GM12892 (cell line): ENCODE data around the gene FAM83F.

ENCODE experiments used
- POLR2A ChIP-seq: IDR thresholded peaks from 2 replicates; pipeline ENCODE4 v1.6.1; 2011; ENCODE audit warnings: low read depth, low read length, control low read depth
- POLR2AphosphoS5 ChIP-seq: IDR thresholded peaks from 2 replicates; pipeline ENCODE4 v1.6.1; 2011; ENCODE audit warnings: low read depth, low read length, control low read depth
- TAF1 ChIP-seq: IDR thresholded peaks from 2 replicates; pipeline ENCODE4 v1.6.1; 2011; ENCODE audit warnings: low read depth, mild to moderate bottlenecking, control low read depth, low read length, borderline replicate concordance

DNA sequence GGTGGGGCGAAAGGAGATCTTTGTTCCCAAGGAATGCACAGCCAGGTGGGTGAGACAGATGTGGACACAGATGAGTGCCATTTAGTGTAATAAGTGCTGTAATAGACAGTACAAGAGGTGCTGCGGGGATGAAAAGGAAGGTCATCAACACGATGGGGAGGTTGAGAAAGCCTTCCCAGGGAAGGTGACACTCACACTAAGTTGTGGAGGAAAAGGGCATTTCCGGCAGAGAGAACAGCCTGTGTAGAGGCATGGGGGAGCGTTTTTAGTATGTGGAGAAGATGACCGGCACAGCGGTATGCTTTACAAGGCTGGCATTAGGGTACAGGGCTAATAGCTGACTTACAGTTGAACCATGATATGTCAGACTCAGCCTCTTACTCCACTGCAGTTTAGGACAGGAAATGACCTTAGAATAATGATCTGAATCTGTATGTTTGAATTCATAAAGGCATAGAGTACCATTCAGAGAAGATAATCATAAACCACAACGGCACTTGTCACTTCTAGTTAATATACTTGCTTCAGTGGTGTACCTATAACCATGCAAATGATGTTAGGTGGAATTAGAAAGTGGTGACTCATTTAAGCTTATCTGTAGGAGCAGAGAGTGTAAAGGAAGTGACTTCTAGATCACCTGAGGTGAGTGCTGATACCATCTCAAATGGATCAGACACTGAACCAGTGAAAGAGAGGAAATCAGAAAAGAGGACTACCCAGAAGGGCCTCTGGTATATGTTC is 60.6 kb downstream of the FAM83F start:
- TF ChIP-seq TAF1 (no peak), POLR2A (no peak), POLR2AphosphoS5 (no peak)
